ENCODE measurements around the gene MAP3K6.

- no peak for TF ChIP-seq EZH2 (IDR thresholded peaks at IDR 0.05)
- no peak for TF ChIP-seq POLR2AphosphoS5 (IDR thresholded peaks at IDR 0.05; ENCODE audit: borderline replicate concordance, low read depth, low read length)
Observed at GRCh38 chr1:27402349-27402754, 35.6 kb upstream of the MAP3K6 start.
